BLaER1 treated with 17β-estradiol and CSF1 and Interleukin-3, amounts not matched to agents 10 nM and 100 nM (cell line): ENCODE data around the gene TMEM273.

Experiments used
- H3K27ac ChIP-seq, 11 experiments: shearing (Covaris generic); formaldehyde crosslinking; 2 replicates each; pipeline ENCODE4 v1.8.1; 2022
- H3K27me3 ChIP-seq, 11 experiments: shearing (Covaris generic); formaldehyde crosslinking; 2 replicates each; pipeline ENCODE4 v1.8.1; 2022
- H3K36me3 ChIP-seq, 11 experiments: shearing (Covaris generic); formaldehyde crosslinking; 2 replicates each; pipeline ENCODE4 v1.8.1; 2022
- H3K4me1 ChIP-seq, 10 experiments: shearing (Covaris generic); formaldehyde crosslinking; 2 replicates each; pipeline ENCODE4 v1.8.1; 2022
- H3K4me2 ChIP-seq, 11 experiments: shearing (Covaris generic); formaldehyde crosslinking; 2 replicates each; pipeline ENCODE4 v1.8.1; 2022
- H3K4me3 ChIP-seq, 10 experiments: shearing (Covaris generic); formaldehyde crosslinking; 2 replicates each; pipeline ENCODE4 v1.8.1; 2022
- H3K9ac ChIP-seq, 11 experiments: shearing (Covaris generic); formaldehyde crosslinking; 2 replicates each; pipeline ENCODE4 v1.8.1; 2022
- H3K9me3 ChIP-seq, 11 experiments: shearing (Covaris generic); formaldehyde crosslinking; replicated peaks in 1 of 11; 2 replicates each; pipeline ENCODE4 v1.8.1; 2022
- H4K20me1 ChIP-seq, 11 experiments: shearing (Covaris generic); formaldehyde crosslinking; 2 replicates each; pipeline ENCODE4 v1.8.1; 2022
- Cebpa-rat ChIP-seq, 11 experiments: shearing (Covaris generic); IDR thresholded peaks; 2 replicates each; pipeline ENCODE4 v1.8.1; 2022

The TMEM273 gene

DNA sequence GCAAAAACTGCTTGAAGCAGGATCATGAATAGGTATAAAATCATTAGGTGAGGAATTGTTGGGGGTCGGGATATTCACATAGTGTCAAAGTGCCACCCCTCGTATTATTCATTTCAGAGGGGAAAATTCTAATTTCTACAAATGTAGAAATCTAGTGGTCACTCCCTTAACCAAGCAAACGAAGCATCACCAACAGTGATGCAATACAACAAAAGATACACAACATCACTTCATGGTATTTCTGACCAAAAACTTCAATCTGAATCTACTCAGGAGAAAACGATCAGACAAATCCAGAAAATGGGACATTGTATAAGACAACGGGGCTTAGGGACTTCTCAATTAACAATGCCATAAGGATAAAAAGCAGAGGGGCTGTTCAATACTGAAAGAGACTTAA, 28.1 kb downstream of the TMEM273 start:
- Histone ChIP-seq H3K4me1 (peaks cover 0 to 17% (median 0%) of the 10 kb centered on the region in 10 experiments; a peak in 1 of 20 replicates), H3K36me3 (peaks cover 0 to 65% (median 7%) of the 10 kb centered on the region in 11 experiments; a peak in 12 of 22 replicates), H4K20me1 (peaks cover 0 to 28% (median 4%) of the 10 kb centered on the region in 11 experiments; a peak in 9 of 22 replicates), H3K27ac (no peak overlapping the region), H3K9me3 (no peaks in the 10 kb centered on the region), H3K4me2 (no peak overlapping the region), H3K4me3 (no peak overlapping the region), H3K27me3 (no peaks in the 10 kb centered on the region), H3K9ac (no peak overlapping the region)
- no peak for TF ChIP-seq Cebpa-rat (IDR thresholded peaks at IDR 0.05)

DNA sequence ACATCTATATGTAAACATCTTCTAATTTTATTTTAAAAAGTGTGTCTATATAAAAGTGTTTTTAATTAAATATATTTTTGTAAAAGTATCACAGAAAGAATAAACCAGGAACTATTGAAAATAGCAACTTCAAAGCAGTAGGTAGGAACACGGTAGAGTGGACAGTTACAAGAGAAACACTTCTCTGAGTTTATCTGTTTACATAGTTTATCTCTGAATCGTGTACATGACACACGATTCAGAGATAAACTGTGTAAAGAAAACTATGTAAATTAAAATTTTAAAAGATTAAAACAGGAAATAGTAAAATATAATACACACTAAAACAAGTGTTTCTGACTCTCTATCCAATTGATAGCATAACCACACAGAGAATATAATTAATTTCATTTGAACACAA, 29.3 kb downstream of the TMEM273 start:
- TF ChIP-seq Cebpa-rat (IDR thresholded peaks at IDR 0.05): no peak
- Histone ChIP-seq H3K9ac (no peak overlapping the region), H3K36me3 (peaks cover 0 to 65% (median 7%) of the 10 kb centered on the region in 11 experiments; a peak in 11 of 22 replicates), H3K4me1 (peaks cover 0 to 7% (median 0%) of the 10 kb centered on the region in 10 experiments; a peak in 1 of 20 replicates), H3K9me3 (no peaks in the 10 kb centered on the region), H3K4me2 (no peak overlapping the region), H4K20me1 (peaks cover 0 to 19% (median 0%) of the 10 kb centered on the region in 11 experiments; a peak in 7 of 22 replicates), H3K27me3 (no peaks in the 10 kb centered on the region), H3K27ac (no peak overlapping the region), H3K4me3 (no peak overlapping the region)

DNA sequence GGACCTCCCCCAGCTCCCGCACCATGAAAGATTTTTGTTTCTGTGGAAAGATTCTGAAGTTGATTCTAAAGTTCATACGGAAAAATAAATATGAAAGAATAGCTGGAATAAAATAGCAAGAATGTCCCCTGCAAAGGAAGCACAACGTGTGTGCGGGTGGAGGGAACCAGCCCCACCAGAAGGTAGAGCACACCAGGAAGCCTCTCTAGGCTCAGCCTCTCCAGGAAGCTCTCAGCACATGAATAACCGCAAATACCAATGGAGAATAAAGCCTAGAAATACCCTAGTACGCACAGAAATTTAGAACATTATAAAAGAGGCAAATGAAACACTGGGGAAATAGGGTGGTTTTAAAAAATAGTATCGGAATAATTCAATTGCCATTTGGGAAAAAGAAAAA, 29.8 kb downstream of the TMEM273 start:
- Histone ChIP-seq H3K4me2 (no peak overlapping the region), H3K27ac (no peak overlapping the region), H3K4me3 (no peak overlapping the region), H4K20me1 (peaks cover 0 to 19% (median 0%) of the 10 kb centered on the region in 11 experiments; a peak in 6 of 22 replicates), H3K27me3 (no peaks in the 10 kb centered on the region), H3K36me3 (peaks cover 0 to 61% (median 7%) of the 10 kb centered on the region in 11 experiments; a peak in 11 of 22 replicates), H3K9ac (no peak overlapping the region), H3K9me3 (no peaks in the 10 kb centered on the region), H3K4me1 (peaks cover 0 to 3% (median 0%) of the 10 kb centered on the region in 10 experiments; a peak in 1 of 20 replicates)
- TF ChIP-seq Cebpa-rat (IDR thresholded peaks at IDR 0.05): no peak

DNA sequence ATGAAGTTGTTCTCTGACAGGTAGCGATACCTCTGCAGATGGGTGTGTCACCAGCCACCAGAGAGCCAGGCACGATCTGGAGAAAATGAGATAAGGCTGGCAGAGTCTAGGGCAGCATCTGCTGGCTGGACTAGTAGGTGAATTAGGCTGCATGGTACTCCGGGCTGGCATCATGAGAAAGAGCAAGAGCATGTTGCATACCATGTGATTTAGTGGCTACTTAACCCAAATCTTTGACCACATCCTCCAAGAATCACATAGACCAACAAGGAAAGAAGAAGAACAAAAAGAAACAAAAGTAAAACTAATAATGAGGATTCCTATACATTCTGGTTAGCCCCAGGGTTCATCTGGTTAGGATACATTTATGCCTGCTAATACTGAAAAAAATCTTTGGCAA, 31.0 kb downstream of the TMEM273 start:
- no peak overlapping the region for H3K27ac ChIP-seq
- peaks cover 0 to 3% (median 0%) of the 10 kb centered on the region in 10 experiments; a peak in 1 of 20 replicates for H3K4me1 ChIP-seq
- H3K4me3 ChIP-seq: no peak overlapping the region
- H3K36me3 ChIP-seq: peaks cover 0 to 52% (median 7%) of the 10 kb centered on the region in 11 experiments; a peak in 10 of 22 replicates
- H3K9ac ChIP-seq: no peak overlapping the region
- no peak for TF ChIP-seq Cebpa-rat (IDR thresholded peaks at IDR 0.05)
- H4K20me1 ChIP-seq: peaks cover 0 to 10% (median 0%) of the 10 kb centered on the region in 11 experiments; a peak in 6 of 22 replicates
- H3K4me2 ChIP-seq: no peak overlapping the region
- no peaks in the 10 kb centered on the region for H3K9me3 ChIP-seq
- no peaks in the 10 kb centered on the region for H3K27me3 ChIP-seq

DNA sequence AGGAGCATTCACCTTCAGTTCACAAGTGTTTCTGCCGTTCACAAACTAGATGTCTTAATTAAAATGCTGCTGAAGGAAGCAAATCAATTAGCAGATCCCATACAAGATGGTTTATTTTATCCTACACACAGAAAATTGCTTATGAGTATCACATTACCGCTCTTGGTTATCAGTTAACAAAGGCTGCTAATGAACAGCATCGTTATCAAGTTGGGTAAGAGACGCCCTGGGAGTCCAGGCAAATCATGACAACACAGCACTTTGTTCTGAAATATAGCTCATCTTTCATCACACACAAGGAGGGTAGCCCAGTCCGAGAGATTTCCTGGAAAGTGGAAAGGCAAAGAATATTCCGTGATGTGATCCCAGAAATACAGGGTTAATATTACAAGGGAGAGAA, 33.5 kb downstream of the TMEM273 start:
- TF ChIP-seq Cebpa-rat (IDR thresholded peaks at IDR 0.05): no peak
- H3K4me2 ChIP-seq: no peak overlapping the region

DNA sequence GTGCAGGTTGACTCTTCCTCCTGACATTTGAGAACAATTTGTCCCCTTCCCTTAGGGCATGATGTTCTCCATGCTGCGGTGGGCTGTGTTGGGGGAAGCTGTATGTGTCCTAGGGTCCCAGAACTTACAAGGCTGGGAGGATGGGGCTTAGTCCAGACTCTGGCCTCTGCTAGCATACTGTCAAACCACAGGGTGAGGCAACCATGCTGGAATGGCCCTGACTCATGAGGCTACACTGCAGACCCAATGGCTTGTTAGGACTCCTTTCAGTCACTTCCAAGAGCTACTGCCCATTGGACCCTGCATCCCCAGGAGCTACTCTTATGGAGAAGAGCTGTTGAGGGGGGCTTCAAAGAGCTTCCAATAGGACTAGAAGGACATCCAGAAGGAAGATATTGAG, 34.2 kb downstream of the TMEM273 start:
- TF ChIP-seq Cebpa-rat (IDR thresholded peaks at IDR 0.05): no peak
- Histone ChIP-seq H3K27ac (no peak overlapping the region), H3K4me1 (no peaks in the 10 kb centered on the region), H3K4me3 (no peak overlapping the region), H3K4me2 (no peak overlapping the region), H4K20me1 (no peaks in the 10 kb centered on the region), H3K36me3 (peaks cover 0 to 31% (median 4%) of the 10 kb centered on the region in 11 experiments; a peak in 7 of 22 replicates), H3K9ac (no peak overlapping the region), H3K27me3 (no peaks in the 10 kb centered on the region), H3K9me3 (no peaks in the 10 kb centered on the region)

More for the DNA sequence above, 33.5 kb downstream of the TMEM273 start:
- H3K4me3 ChIP-seq: no peak overlapping the region
- H3K9ac ChIP-seq: no peak overlapping the region
- H3K27me3 ChIP-seq: no peaks in the 10 kb centered on the region
- peaks cover 0 to 35% (median 4%) of the 10 kb centered on the region in 11 experiments; a peak in 8 of 22 replicates for H3K36me3 ChIP-seq
- no peak overlapping the region for H3K27ac ChIP-seq
- no peaks in the 10 kb centered on the region for H3K4me1 ChIP-seq
- no peaks in the 10 kb centered on the region for H3K9me3 ChIP-seq
- no peaks in the 10 kb centered on the region for H4K20me1 ChIP-seq

DNA sequence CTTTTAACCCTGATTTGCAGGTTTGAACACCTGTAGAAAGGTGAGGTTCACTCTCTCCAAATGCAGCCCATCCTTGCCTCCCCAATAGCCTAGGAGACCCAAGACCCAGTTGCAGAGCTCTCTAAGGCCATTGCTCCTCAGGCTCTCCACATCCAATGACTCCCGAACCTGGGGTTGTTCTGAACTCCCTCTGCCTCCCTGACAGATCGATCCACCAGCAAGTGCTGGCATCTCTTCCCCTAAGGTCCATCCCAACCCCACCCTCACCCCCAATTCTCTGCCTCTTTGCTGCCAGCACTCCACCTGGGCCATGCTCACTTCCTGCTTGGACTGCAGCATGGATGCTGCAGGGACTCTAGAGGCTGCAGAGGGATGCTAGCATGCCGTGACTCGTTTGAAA, 35.1 kb downstream of the TMEM273 start:
- Histone ChIP-seq H3K9me3 (peaks cover 2 to 5% (median 4%) of the 10 kb centered on the region in 11 experiments; a peak in 21 of 22 replicates), H3K9ac (no peak overlapping the region), H3K27me3 (no peaks in the 10 kb centered on the region), H3K4me2 (no peak overlapping the region), H3K4me1 (no peaks in the 10 kb centered on the region), H3K27ac (no peak overlapping the region), H3K36me3 (peaks cover 0 to 31% (median 4%) of the 10 kb centered on the region in 11 experiments; a peak in 7 of 22 replicates), H3K4me3 (no peak overlapping the region), H4K20me1 (no peaks in the 10 kb centered on the region)
- TF ChIP-seq Cebpa-rat (IDR thresholded peaks at IDR 0.05): no peak

DNA sequence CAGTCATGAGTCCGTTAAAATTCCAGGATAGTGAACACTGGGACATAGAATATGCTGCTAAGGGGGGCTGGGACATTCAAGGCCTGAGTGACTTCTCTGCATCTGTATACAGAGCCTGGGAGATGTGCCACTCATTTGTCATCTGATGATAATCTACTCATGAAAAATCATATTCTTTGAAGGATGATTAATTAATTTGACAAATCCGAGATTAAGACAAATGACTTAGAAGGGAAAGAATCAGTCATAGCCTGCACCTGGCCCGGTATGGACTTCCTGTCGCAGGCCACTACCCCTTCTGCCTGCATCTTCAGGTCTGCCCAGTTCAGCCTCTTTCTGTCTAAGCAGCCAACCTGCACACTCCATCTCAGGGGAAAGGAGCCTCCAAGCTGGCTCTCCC, 35.5 kb downstream of the TMEM273 start:
- H3K4me1 ChIP-seq: no peaks in the 10 kb centered on the region
- H3K27me3 ChIP-seq: no peaks in the 10 kb centered on the region
- H3K27ac ChIP-seq: no peak overlapping the region
- no peak overlapping the region for H3K4me2 ChIP-seq
- H4K20me1 ChIP-seq: no peaks in the 10 kb centered on the region
- TF ChIP-seq Cebpa-rat (IDR thresholded peaks at IDR 0.05): no peak
- peaks cover 0 to 29% (median 4%) of the 10 kb centered on the region in 11 experiments; a peak in 7 of 22 replicates for H3K36me3 ChIP-seq
- H3K9me3 ChIP-seq: peaks cover 6 to 9% (median 8%) of the 10 kb centered on the region in 11 experiments
- no peak overlapping the region for H3K9ac ChIP-seq
- H3K4me3 ChIP-seq: no peak overlapping the region

DNA sequence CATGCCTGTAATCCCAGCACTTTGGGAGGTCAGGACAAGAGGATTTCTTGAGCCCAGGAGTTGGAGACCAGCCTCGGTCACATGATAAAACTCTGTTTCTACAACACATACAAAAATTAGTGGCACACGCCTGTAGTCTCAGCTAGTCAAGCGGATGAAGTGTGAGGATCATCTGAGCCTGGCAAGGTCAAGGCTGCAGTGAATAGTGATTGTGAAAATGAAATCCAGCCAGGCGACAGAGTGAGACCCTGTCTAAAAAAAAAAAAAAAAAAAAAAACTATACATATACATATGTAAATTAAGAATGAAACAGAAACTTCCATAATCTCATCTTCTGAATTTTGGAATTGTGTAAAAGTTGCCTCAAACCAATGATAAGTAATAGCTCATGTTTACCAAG, 36.2 kb downstream of the TMEM273 start:
- peaks cover 0 to 23% (median 2%) of the 10 kb centered on the region in 11 experiments; a peak in 7 of 22 replicates for H3K36me3 ChIP-seq
- no peak overlapping the region for H3K4me3 ChIP-seq
- H3K9me3 ChIP-seq: peaks cover 13 to 15% (median 14%) of the 10 kb centered on the region in 11 experiments
- no peaks in the 10 kb centered on the region for H3K27me3 ChIP-seq
- no peak for TF ChIP-seq Cebpa-rat (IDR thresholded peaks at IDR 0.05)
- H3K27ac ChIP-seq: no peak overlapping the region
- H3K9ac ChIP-seq: no peak overlapping the region
- H3K4me1 ChIP-seq: no peaks in the 10 kb centered on the region
- no peaks in the 10 kb centered on the region for H4K20me1 ChIP-seq
- no peak overlapping the region for H3K4me2 ChIP-seq

DNA sequence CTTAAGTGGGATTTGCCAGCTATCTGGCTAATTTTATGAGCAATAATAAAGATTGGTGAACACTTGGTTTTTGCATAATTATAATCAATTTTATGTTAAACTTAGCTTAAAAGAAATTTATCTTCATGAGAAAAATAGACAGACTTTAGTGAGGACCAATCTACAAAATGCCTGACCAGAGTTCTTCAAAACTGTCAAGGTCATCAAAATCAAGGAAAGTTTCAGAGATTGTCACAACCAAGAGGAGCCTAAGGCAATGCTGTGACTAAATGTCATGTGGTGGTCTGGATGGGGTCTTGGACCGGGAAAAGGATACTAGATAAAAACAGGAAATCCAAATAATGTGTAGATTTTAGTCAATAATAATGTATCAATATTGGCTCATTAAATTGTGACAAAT, 36.7 kb downstream of the TMEM273 start:
- no peaks in the 10 kb centered on the region for H3K27me3 ChIP-seq
- no peak overlapping the region for H3K4me3 ChIP-seq
- H3K9me3 ChIP-seq: peaks cover 18 to 21% (median 20%) of the 10 kb centered on the region in 11 experiments
- no peak for TF ChIP-seq Cebpa-rat (IDR thresholded peaks at IDR 0.05)
- no peak overlapping the region for H3K4me2 ChIP-seq
- H3K27ac ChIP-seq: no peak overlapping the region
- H3K36me3 ChIP-seq: peaks cover 0 to 18% (median 0%) of the 10 kb centered on the region in 11 experiments; a peak in 5 of 22 replicates
- no peak overlapping the region for H3K9ac ChIP-seq
- no peaks in the 10 kb centered on the region for H3K4me1 ChIP-seq
- H4K20me1 ChIP-seq: no peaks in the 10 kb centered on the region
